ENCODE data around the gene NCK1. TPM values are rescaled to one million over a fixed set of nuclear protein-coding genes. Genes with fewer than 3 reads are reported as not detected.

NCK1 gene
- total and polyA plus RNA-seq, 9 of the 15 experiments (the other 6 are each of a cell fraction or from before 2014, with no cell fraction given), result 17.3 to 30.5 (median 25.0) TPM

GRCh38 chr3:136819392-136819730 lies 42.6 kb upstream of the NCK1 start (continued):
- TF ChIP-seq THAP7 (CRISPR knock-in tag; IDR thresholded peaks at IDR 0.05) (no peak), ZNF324 (CRISPR knock-in tag; IDR thresholded peaks at IDR 0.05) (no peak), POLR3G (IDR thresholded peaks at IDR 0.05; ENCODE audit: extremely low read depth, insufficient read length, insufficient replicate concordance) (no peak), BHLHE40 (IDR thresholded peaks at IDR 0.05; ENCODE audit: low read length) (no peak), NFYB (IDR thresholded peaks at IDR 0.05; ENCODE audit: extremely low read depth, insufficient read length) (no peak)
- TF ChIP-seq, protein P1, sequence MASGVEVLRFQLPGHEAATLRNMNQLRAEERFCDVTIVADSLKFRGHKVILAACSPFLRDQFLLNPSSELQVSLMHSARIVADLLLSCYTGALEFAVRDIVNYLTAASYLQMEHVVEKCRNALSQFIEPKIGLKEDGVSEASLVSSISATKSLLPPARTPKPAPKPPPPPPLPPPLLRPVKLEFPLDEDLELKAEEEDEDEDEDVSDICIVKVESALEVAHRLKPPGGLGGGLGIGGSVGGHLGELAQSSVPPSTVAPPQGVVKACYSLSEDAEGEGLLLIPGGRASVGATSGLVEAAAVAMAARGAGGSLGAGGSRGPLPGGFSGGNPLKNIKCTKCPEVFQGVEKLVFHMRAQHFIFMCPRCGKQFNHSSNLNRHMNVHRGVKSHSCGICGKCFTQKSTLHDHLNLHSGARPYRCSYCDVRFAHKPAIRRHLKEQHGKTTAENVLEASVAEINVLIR (CRISPR knock-in tag; IDR thresholded peaks at IDR 0.05), result no peak
- TF ChIP-seq, protein P2, sequence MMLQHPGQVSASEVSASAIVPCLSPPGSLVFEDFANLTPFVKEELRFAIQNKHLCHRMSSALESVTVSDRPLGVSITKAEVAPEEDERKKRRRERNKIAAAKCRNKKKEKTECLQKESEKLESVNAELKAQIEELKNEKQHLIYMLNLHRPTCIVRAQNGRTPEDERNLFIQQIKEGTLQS (IDR thresholded peaks at IDR 0.05), result peak; percentile 63
- TF ChIP-seq, protein P2 (CRISPR knock-in tag; conservative IDR thresholded peaks at IDR 0.05), result no peak
- TF ChIP-seq, protein P3, sequence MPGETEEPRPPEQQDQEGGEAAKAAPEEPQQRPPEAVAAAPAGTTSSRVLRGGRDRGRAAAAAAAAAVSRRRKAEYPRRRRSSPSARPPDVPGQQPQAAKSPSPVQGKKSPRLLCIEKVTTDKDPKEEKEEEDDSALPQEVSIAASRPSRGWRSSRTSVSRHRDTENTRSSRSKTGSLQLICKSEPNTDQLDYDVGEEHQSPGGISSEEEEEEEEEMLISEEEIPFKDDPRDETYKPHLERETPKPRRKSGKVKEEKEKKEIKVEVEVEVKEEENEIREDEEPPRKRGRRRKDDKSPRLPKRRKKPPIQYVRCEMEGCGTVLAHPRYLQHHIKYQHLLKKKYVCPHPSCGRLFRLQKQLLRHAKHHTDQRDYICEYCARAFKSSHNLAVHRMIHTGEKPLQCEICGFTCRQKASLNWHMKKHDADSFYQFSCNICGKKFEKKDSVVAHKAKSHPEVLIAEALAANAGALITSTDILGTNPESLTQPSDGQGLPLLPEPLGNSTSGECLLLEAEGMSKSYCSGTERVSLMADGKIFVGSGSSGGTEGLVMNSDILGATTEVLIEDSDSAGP (CRISPR knock-in tag; IDR thresholded peaks at IDR 0.05), result no peak
- TF ChIP-seq, protein P4, sequence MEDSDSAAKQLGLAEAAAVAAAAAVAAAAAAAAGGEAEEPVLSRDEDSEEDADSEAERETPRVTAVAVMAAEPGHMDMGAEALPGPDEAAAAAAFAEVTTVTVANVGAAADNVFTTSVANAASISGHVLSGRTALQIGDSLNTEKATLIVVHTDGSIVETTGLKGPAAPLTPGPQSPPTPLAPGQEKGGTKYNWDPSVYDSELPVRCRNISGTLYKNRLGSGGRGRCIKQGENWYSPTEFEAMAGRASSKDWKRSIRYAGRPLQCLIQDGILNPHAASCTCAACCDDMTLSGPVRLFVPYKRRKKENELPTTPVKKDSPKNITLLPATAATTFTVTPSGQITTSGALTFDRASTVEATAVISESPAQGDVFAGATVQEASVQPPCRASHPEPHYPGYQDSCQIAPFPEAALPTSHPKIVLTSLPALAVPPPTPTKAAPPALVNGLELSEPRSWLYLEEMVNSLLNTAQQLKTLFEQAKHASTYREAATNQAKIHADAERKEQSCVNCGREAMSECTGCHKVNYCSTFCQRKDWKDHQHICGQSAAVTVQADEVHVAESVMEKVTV (CRISPR knock-in tag; IDR thresholded peaks at IDR 0.05), result no peak
